RCC 7860 (cell line): ENCODE measurements around the gene RANBP3.

Source experiments
- DNase-seq: peaks from one replicate; pipeline ENCODE4 v3.0.0-alpha.2; 2015; ENCODE audit warnings: low spot score
- FAIRE-seq: peaks from 2 replicates; lab custom pipeline; 2012; peaks lifted over from hg19 to GRCh38; lab: Jason Lieb, UNC

Gene RANBP3

GRCh38 chr19:5932609-5933262 is 45.2 kb downstream of the RANBP3 start:
- DNase-seq (no peak), FAIRE-seq (no peak)

DNA sequence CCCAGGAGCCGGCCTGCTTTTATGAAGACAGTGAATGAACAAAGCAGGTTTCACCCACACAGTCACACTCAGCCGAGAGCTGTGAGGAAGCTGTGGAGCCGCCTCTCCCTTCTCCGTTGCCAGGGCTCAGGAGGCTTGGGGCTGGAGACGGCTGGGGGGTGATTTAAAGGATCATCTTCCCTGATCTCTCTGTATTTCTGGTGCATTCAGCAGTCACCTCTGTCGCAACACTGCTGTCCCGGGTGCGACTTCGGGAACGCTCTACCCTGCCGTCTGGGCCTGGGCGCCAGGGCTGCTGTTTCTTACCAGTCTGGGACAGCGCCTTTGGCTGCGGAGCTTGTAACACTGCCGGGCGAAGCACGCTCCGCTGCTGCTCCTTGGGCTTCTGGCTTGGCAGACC is 45.8 kb downstream of the RANBP3 start:
- FAIRE-seq (no peak), DNase-seq (no peak)

DNA sequence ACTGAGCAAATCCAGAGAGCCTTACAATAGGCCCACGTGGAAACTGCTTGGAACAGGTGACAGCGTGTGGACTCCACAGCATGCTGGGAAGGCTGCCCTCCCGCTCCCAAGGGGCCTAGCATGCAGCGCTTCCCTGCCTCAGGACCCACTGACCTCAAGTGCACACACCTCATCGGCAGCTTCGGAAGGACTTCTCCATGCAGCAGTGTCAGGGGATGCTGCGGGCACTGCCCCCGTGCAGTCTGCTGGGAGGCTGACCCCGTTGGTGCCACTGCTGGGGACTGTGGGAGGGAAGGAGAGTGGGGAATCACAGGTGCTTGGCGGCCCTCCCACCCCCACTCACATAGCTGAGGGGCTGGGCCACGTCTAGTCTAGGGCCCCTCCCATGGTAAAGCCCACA is 46.7 kb downstream of the RANBP3 start:
- FAIRE-seq (no peak), DNase-seq (no peak)

DNA sequence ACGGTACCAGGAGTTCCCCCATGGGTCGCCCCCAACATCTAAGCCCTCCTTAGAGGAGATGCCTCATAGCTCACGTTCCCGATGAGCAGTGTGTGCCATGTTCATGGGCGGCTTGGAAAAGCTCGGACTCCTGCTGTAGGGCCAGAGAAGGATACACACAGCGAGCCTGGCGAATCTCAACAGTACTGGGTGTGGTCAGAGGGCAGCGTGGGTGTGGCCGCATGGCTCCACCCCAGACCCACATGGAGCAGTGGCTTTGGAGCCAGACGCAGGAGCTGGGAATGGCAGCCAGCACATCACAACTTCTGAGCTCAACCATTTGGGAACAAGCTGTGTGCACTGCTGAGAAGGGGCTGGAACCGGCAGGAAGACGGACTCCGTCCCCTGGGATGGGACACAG is 48.3 kb downstream of the RANBP3 start:
- DNase-seq (no peak), FAIRE-seq (no peak)

GRCh38 chr19:5929179-5929578 is 48.8 kb downstream of the RANBP3 start:
- FAIRE-seq = no peak
- no peak for DNase-seq

- FAIRE-seq = no peak
- DNase-seq = no peak
Observed at GRCh38 chr19:5927441-5927821, 50.5 kb downstream of the RANBP3 start.

DNA sequence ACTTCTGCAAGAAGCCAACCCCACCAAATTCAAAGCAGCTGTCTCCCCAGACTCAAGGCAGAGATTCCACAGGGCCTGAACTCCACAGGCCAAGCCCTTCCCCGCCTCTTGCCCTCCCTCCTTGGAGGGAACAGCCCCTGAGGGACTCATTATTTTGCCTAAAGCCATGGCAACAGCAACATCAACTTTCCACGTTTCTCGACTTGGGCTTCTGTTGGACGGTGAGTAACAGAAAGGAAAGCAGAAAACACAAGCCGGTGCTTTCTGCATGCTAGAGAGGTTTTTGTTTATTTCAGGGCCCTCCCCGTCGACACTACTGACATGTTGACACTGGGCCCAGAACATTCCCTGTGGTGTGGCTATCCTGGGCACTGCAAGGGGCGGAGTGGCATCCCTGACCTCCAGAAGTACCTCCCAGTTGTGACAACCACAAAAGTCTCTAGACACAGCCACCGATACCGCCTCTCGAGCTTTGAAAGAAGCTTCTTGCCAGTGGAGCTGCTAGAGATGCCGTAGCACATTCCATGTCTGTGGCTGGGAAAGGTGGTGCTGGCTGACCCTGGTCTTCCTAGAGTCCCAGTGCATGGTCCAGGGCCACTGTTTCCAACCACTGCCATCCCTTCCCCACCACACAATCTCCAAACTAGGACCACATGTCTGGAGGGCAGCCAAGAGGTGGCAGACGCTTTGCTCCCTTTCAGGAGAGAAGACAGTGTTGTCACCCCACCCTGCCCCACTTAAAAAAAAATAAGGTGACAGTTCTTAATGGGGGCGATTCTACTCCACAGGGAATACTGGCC is 51.1 kb downstream of the RANBP3 start:
- DNase-seq = no peak
- FAIRE-seq = no peak

GRCh38 chr19:5925830-5926427 is 52.0 kb downstream of the RANBP3 start:
- FAIRE-seq = no peak
- DNase-seq = no peak

- DNase-seq (no peak), FAIRE-seq (no peak)
Observed at GRCh38 chr19:5923356-5923755, 54.6 kb downstream of the RANBP3 start.

- no peak for FAIRE-seq
- no peak for DNase-seq
Observed at GRCh38 chr19:5922161-5922545, 55.8 kb downstream of the RANBP3 start.

GRCh38 chr19:5921516-5922160 is 56.3 kb downstream of the RANBP3 start:
- DNase-seq = no peak

DNA sequence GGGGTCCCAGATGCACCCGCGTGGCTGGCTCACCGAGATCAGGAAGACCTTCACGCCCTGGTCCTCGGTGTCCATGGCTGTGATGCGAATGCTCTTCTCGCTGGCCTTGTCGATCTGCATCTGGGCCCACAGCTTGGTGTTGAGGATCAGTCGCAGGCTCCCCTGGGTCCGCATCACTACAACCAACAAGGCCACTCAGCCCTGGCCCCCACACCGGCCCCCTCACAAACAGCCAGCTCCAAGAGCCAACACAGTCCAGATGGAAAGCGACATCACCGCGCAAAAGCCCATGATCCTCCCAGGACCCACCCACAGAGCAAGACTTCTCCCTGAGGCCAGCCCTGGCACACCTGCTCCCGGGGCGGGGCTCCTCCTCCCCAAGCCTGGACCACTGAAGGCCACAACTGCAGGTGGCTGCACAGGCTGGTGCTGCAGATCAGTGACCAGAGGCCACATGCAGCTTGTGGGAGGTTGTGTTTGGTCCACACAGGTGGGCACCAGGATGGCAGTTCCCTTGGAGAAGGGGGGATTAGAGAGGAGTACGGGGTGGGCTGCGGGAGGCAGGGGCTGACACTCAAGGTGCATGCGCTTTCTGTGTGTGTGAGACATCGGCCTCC is 59.4 kb downstream of the RANBP3 start:
- DNase-seq (no peak), FAIRE-seq (no peak)

More at GRCh38 chr19:5921516-5922160, 56.3 kb downstream of the RANBP3 start:
- no peak for FAIRE-seq

- FAIRE-seq = no peak
- DNase-seq = no peak
Observed at GRCh38 chr19:5917431-5918107, 60.4 kb downstream of the RANBP3 start.

GRCh38 chr19:5916181-5916708 is 61.7 kb downstream of the RANBP3 start:
- DNase-seq (no peak), FAIRE-seq (no peak)

- FAIRE-seq = no peak
Observed at GRCh38 chr19:5915782-5916165, 62.2 kb downstream of the RANBP3 start.

DNA sequence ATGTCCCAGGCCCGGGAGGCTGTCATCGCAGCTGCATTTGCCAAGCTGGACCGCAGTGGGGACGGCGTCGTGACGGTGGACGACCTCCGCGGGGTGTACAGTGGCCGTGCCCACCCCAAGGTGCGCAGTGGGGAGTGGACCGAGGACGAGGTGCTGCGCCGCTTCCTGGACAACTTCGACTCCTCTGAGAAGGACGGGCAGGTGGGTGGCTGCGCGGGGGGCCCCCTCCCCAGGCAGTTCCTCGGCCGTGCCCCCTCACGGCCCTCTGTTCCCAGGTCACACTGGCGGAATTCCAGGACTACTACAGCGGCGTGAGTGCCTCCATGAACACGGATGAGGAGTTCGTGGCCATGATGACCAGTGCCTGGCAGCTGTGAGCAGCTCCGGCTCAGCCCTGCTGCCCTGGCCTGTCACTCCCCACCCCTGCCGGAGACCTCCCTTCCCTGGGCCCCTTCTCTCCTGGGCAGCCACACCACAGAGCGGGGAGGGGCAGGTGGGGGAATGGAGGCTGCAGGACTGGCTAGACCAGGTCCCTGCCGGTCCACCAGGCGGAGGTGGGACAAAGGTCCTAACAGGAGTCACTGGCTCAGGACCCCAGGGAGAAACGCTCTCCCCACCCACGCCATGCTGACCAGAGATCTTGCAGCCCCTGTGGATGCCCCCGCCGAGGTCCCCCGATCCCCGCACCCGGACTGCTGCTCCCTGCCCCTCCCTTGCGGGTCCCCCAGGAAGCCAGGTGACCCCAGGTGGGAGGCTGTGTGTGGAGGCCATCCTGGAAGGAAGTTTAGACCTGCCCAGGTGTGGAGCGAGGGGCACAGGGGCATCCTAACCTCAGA is 62.8 kb downstream of the RANBP3 start:
- FAIRE-seq = no peak
- DNase-seq = no peak

More at GRCh38 chr19:5915782-5916165, 62.2 kb downstream of the RANBP3 start:
- DNase-seq = no peak

GRCh38 chr19:5914358-5914774 is 63.6 kb downstream of the RANBP3 start:
- DNase-seq (no peak), FAIRE-seq (no peak)

GRCh38 chr19:5913739-5914357 is 64.1 kb downstream of the RANBP3 start, which contains the start of gene CAPS:
Gene CAPS (plus strand): TSS chr19:5914254. CDS start chr19:5914407, 153 bp downstream.
- peak; percentile 80 for DNase-seq
- FAIRE-seq = peak; percentile 84

DNA sequence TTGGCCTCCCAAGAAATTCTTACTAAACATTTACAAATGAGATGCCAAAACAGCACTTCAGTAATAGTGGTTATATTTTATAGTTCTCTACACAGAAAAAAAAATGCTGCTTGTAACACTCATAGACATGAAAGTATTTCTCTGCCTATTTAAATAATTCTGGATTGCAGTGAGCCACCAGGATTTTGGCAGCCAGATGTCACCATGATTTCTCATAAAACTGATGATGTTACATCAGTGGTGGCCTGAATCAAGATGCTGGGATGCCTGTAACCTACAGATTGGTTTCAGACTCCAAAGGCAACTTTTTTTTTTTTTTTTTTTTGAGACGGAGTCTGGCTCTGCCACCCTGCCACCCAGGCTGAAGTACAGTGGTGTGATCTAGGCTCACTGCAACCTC is 66.6 kb downstream of the RANBP3 start:
- DNase-seq (no peak), FAIRE-seq (no peak)
